Hepatocyte (in vitro differentiated cells): Measurements from ENCODE around the gene CREBL2. TPM values are rescaled to one million over a fixed set of nuclear protein-coding genes. Genes with fewer than 3 reads are reported as not detected.

Experiments
- DNase-seq: peaks from one replicate; pipeline ENCODE4 v3.0.0-alpha.2; 2016; ENCODE audit warnings: low spot score
- H2AFZ ChIP-seq: fragments of 200-600 bp; sonication (generic); 2 replicates; pipeline ENCODE4 v1.6.0; 2016; ENCODE audit warnings: antibody characterized with exemption, mild to moderate bottlenecking
- H3K27ac ChIP-seq: fragments of 200-600 bp; sonication (generic); 2 replicates; pipeline ENCODE4 v1.5.1; 2016; ENCODE audit warnings: mild to moderate bottlenecking
- H3K27me3 ChIP-seq: fragments of 200-600 bp; sonication (generic); 2 replicates; pipeline ENCODE4 v1.6.1; 2016
- H3K36me3 ChIP-seq: fragments of 200-600 bp; sonication (generic); replicated peaks from 2 replicates; pipeline ENCODE4 v1.5.1; 2016; ENCODE audit warnings: low read depth; ENCODE audit not compliant: insufficient read depth
- H3K4me1 ChIP-seq: fragments of 200-600 bp; sonication (generic); 2 replicates; pipeline ENCODE4 v1.5.1; 2016; ENCODE audit warnings: mild to moderate bottlenecking, moderate library complexity; ENCODE audit not compliant: insufficient read depth
- H3K4me2 ChIP-seq: fragments of 200-600 bp; sonication (generic); 2 replicates; pipeline ENCODE4 v1.6.0; 2016
- H3K4me3 ChIP-seq: fragments of 200-600 bp; sonication (generic); 2 replicates; pipeline ENCODE4 v1.5.1; 2016; ENCODE audit warnings: mild to moderate bottlenecking
- H3K79me2 ChIP-seq: fragments of 200-600 bp; sonication (generic); 2 replicates; pipeline ENCODE4 v1.6.0; 2017; ENCODE audit warnings: mild to moderate bottlenecking
- H3K9me2 ChIP-seq: fragments of 200-600 bp; sonication (generic); replicated peaks from 2 replicates; pipeline ENCODE4 v1.6.0; 2017; ENCODE audit warnings: mild to moderate bottlenecking; ENCODE audit not compliant: insufficient read depth
- H3K9me3 ChIP-seq: fragments of 200-600 bp; sonication (generic); 2 replicates; pipeline ENCODE4 v1.5.1; 2016; ENCODE audit warnings: low read depth, mild to moderate bottlenecking
- H4K20me1 ChIP-seq: fragments of 200-600 bp; sonication (generic); 2 replicates; pipeline ENCODE4 v1.6.0; 2016; ENCODE audit warnings: mild to moderate bottlenecking; ENCODE audit not compliant: insufficient read depth, poor library complexity, severe bottlenecking
- CTCF ChIP-seq: fragments of 200-600 bp; sonication (generic); IDR thresholded peaks from 2 replicates; pipeline ENCODE4 v1.5.1; 2016; ENCODE audit warnings: antibody characterized with exemption, mild to moderate bottlenecking; ENCODE audit not compliant: poor library complexity
- EZH2 ChIP-seq: fragments of 200-600 bp; sonication (generic); IDR thresholded peaks from 2 replicates; pipeline ENCODE4 v1.6.1; 2016; ENCODE audit warnings: antibody characterized with exemption, mild to moderate bottlenecking, borderline replicate concordance
- EZH2phosphoT487 ChIP-seq: fragments of 200-600 bp; sonication (generic); IDR thresholded peaks from one replicate; pipeline ENCODE4 v1.6.1; 2018; ENCODE audit warnings: antibody characterized with exemption, mild to moderate bottlenecking, low read depth, moderate library complexity; ENCODE audit not compliant: unreplicated experiment, severe bottlenecking
- WGBS: methylation state at CpG from one replicate; pipeline ENCODE4 v1.1.6; 2016; ENCODE audit warnings: low lambda C conversion rate; ENCODE audit errors: missing lambda C conversion rate; 5-methylcytosine and 5-hydroxymethylcytosine counted together
- polyA plus RNA-seq: library from polyadenylated mRNA; unstranded; fragments of >200 nt; fragmentation: Nextera tagmentation; extraction: Ambion mirVana; gene quantifications from 2 replicates; pipeline ENCODE4 v1.2.1, GENCODE V29; 2016
- total RNA-seq: library from RNA; depleted of rRNA; stranded (reverse); fragments of >200 nt; gene quantifications from 2 replicates; pipeline ENCODE4 v1.2.3, GENCODE V29; 2014

The CREBL2 gene
- total and polyA plus RNA-seq, 2 experiments from 2014 or later: 11.4 to 19.4 TPM

DNA sequence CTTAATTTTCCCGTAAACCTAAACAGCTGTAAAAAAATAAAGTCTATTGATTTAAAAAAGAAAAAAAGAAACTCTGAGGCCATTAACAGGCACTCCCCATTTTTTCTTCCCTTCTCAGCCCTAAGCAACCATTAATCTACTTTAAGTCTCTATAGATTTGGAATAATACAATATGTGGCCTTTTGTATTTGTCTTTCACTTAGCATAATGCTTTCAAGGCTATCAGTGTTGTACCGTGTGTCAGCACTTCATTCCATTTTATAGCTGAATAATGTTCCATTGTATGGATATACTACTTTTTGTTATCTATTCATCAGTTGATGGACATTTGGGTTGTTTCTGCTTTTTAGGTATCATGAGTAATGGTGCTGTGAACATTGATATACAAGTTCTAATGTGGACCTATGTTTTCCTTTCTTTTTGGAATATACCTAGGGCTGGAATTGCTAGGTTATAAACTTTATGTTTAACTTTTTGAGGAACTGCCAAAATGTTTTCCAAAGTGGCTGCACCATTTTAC is 15.7 kb downstream of the CREBL2 start:
- no peak for TF ChIP-seq EZH2
- no peak for TF ChIP-seq CTCF
- no peak for TF ChIP-seq EZH2phosphoT487
- H3K9me3 ChIP-seq: peaks cover 3% of the 10 kb centered on the region
- H2AFZ ChIP-seq: no peak overlapping the region
- H3K27me3 ChIP-seq: no peaks in the 10 kb centered on the region
- DNase-seq: no peak
- 79% methylated on average over 2 of the region's 2 CpGs for WGBS
- no peak overlapping the region for H3K27ac ChIP-seq
- peaks cover 85% of the 10 kb centered on the region for H3K79me2 ChIP-seq
- no peaks in the 10 kb centered on the region for H4K20me1 ChIP-seq
- H3K9me2 ChIP-seq: no peaks in the 10 kb centered on the region
- H3K4me3 ChIP-seq: no peak overlapping the region
- no peak overlapping the region for H3K4me2 ChIP-seq
- H3K4me1 ChIP-seq: no peaks in the 10 kb centered on the region
- H3K36me3 ChIP-seq: no peaks in the 10 kb centered on the region

DNA sequence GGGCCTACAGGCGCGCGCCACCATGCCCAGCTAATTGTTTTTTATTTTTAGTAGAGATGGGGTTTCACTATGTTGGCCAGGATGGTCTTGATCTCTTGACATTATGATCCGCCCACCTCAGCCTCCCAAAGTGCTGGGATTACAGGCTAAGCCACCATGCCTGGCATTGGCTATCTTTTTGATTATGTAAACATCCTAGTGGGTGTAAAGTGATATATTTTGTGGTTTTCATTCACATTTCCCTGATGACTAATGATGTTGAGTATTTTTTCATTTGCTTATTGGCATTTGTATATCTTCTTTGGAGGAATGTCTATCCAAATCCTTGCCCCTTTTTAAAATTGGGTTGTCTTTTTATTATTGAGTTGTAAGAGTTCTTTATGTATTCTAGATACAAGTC is 16.3 kb downstream of the CREBL2 start:
- no peaks in the 10 kb centered on the region for H3K27me3 ChIP-seq
- H2AFZ ChIP-seq: no peak overlapping the region
- 99% methylated on average over 4 of the region's 4 CpGs for WGBS
- H3K4me1 ChIP-seq: no peaks in the 10 kb centered on the region
- DNase-seq: no peak
- H3K36me3 ChIP-seq: no peaks in the 10 kb centered on the region
- no peak overlapping the region for H3K4me2 ChIP-seq
- no peaks in the 10 kb centered on the region for H4K20me1 ChIP-seq
- H3K79me2 ChIP-seq: peaks cover 85% of the 10 kb centered on the region
- H3K9me2 ChIP-seq: no peaks in the 10 kb centered on the region
- H3K9me3 ChIP-seq: peaks cover 3% of the 10 kb centered on the region
- TF ChIP-seq EZH2 (no peak), EZH2phosphoT487 (no peak), CTCF (no peak)
- no peak overlapping the region for H3K27ac ChIP-seq
- H3K4me3 ChIP-seq: no peak overlapping the region

- Histone ChIP-seq H3K9me3 (no peaks in the 10 kb centered on the region), H3K79me2 (peaks cover 63% of the 10 kb centered on the region), H3K4me2 (no peak overlapping the region), H3K4me3 (no peak overlapping the region), H3K9me2 (no peaks in the 10 kb centered on the region), H3K27ac (no peak overlapping the region), H3K36me3 (no peaks in the 10 kb centered on the region), H4K20me1 (peaks cover 4% of the 10 kb centered on the region), H3K4me1 (no peaks in the 10 kb centered on the region), H2AFZ (no peak overlapping the region), H3K27me3 (no peaks in the 10 kb centered on the region)
- TF ChIP-seq EZH2phosphoT487: no peak
- no peak for TF ChIP-seq CTCF
- no peak for TF ChIP-seq EZH2
- DNase-seq: no peak
- WGBS: 91% methylated on average over 1 of the region's 1 CpG
These were observed 19.2 kb downstream of the CREBL2 start for GRCh38 chr12:12630850-12631249.
